Skeletal muscle tissue (tissue), 4 donors: ENCODE measurements around the gene PSMC3. TPM values are rescaled to one million over a fixed set of nuclear protein-coding genes. Genes with fewer than 3 reads are reported as not detected.
A peak's percentile ranks its signal among the peaks of the same experiment; 100 is the strongest.

Experiments used
- H3K27ac ChIP-seq: one replicate; pipeline ENCODE4 v1.7.0; 2013; ENCODE audit warnings: mild to moderate bottlenecking, low read depth, low read length, inconsistent platforms
- H3K27me3 ChIP-seq, 3 donors: one replicate each; pipeline ENCODE4 v1.7.0; 2013; ENCODE audit warnings: low read length in 3 of 3; ENCODE audit not compliant: control insufficient read depth in 3 of 3, insufficient read depth in 3 of 3
- H3K36me3 ChIP-seq, 3 donors: one replicate each; pipeline ENCODE4 v1.7.0; 2013; ENCODE audit warnings: low read length in 3 of 3; ENCODE audit not compliant: control insufficient read depth in 3 of 3, insufficient read depth in 3 of 3
- H3K4me1 ChIP-seq, 3 donors: one replicate each; pipeline ENCODE4 v1.7.0; 2013; ENCODE audit warnings: low read length in 3 of 3, mild to moderate bottlenecking in 3 of 3; ENCODE audit not compliant: control insufficient read depth in 3 of 3, insufficient read depth in 3 of 3
- H3K4me3 ChIP-seq, 3 donors: one replicate each; pipeline ENCODE4 v1.7.0; 2013; ENCODE audit warnings: low read length in 3 of 3
- H3K9ac ChIP-seq, 3 donors: one replicate each; pipeline ENCODE4 v1.7.0; 2013; ENCODE audit warnings: low read length in 3 of 3, mild to moderate bottlenecking in 3 of 3, moderate library complexity in 2 of 3, low read depth in 1 of 3
- H3K9me3 ChIP-seq, 3 donors: one replicate each; pipeline ENCODE4 v1.7.0; 2013; ENCODE audit warnings: low read length in 3 of 3; ENCODE audit not compliant: control insufficient read depth in 3 of 3
- total RNA-seq: library from RNA; depleted of rRNA; stranded (reverse); fragments of >200 nt; gene quantifications from one replicate; pipeline ENCODE4 v1.2.3, GENCODE V29; 2014
- donor health status: Osteomylitis.

The PSMC3 gene
- total RNA-seq, 1 donor from 2014 or later = 146 TPM

DNA sequence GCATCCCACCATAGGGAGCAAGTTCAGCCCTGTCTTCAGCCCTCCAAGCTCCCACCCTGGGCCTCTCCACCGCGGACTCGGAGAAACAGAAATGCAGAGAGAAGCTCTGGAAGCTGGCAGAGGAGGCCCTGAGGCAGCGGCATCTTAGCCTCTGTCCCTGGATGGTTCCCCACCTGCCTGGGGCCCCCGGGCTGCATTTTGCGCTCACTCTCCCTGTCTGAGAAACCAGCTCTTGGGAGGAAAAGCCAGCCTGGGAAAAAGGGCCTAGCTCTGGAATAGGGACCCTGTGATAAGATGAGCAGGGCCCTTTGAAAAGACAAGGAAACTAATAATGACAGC lies 35.8 kb downstream of the PSMC3 start:
- Histone ChIP-seq H3K4me1 (peaks cover 18 to 42% (median 23%) of the 10 kb centered on the region in 3 donors), H3K4me3 (no peak overlapping the region), H3K27ac (peak overlapping the region; percentile 56)

DNA sequence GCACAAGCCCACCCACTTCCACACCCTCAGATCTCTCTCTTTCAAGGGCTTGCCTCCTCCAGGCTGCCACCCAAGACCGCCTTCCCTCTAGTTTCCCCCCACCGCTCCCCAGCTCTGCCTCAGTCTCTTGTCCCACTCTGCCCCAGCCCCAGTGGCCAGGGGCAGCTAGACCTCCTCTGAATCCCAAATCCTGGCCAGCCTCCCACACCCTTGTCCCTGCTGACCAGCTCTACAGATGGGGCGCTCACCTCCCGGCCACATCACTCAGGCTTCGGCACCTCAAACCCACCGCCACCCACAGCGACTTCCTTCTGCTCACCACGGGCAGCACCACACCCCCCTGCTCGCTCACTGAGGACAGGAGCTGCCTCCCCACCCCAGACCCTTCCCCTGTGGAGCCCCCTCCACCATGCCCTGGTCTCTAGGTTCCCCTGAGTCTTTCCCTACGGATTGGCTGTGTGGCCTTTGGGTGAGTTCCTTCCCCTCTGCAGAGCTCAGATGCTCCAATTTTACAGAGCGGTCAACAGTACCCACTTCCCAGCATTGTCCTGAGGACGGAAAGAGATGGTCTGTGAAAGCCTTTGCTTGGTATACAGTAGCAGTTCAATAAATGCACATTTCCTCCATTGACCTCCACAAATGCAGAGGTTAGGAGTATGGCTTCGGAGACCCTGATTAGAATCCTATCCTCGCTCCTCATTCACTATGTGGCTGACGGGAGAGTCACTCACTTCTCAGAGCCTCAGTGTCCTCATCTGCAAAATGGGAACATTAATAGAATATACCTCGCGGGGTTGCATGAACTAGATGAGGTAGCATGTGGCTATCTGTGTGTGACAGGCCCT lies 36.4 kb downstream of the PSMC3 start:
- Histone ChIP-seq H3K27ac (no peak overlapping the region), H3K9me3 (no peaks in the 10 kb centered on the region), H3K36me3 (no peaks in the 10 kb centered on the region), H3K9ac (no peak overlapping the region), H3K4me1 (peaks cover 16 to 38% (median 22%) of the 10 kb centered on the region in 3 donors), H3K27me3 (no peaks in the 10 kb centered on the region), H3K4me3 (no peak overlapping the region)

More for the DNA sequence above, 35.8 kb downstream of the PSMC3 start:
- H3K27me3 ChIP-seq = no peaks in the 10 kb centered on the region
- no peaks in the 10 kb centered on the region for H3K9me3 ChIP-seq
- H3K9ac ChIP-seq = no peak overlapping the region
- no peaks in the 10 kb centered on the region for H3K36me3 ChIP-seq

DNA sequence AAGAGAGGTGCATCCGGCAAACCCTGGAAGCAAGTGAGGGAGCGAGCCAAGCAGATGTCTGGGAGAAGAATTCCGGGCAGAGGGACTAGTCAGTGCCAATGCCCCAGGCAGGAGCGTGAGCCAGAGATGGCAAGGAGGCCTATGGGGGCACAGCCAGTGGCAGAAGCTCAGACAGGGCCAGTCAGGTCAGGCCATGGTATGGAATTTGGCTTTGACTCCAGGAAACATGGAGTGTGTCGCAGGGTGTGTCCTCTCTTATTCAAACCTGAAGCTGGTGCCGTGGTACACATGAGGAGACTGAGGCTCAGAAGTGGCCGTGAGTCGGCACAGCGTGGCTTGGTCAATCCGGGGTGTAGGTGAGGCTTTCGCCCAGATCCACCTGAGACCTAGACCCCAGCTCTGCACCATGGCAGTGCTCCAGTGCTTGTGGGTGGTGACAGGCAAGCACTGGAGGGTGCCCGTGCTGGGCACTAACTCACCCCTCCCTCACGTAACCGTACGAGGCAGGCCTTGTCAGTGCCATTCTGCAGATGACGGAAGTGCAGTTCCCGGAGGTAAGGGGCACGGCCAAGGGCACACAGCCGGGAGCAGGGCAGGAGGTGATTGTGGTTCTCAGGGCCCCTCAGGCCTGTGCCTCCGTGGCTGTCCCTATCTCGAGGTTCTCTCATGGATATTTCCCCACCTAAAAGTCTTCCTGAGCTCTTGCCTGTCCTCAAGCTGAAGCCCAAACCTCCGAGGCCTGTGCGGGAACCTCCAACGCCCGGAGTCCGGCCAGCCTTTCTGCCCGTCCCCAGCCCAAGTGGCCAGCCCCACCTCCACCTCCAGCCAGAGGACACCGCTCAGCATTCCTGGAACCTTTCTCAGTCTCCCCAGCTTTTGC lies 37.3 kb downstream of the PSMC3 start:
- Histone ChIP-seq H3K4me3 (no peak overlapping the region), H3K36me3 (no peaks in the 10 kb centered on the region), H3K4me1 (peaks cover 8 to 33% (median 15%) of the 10 kb centered on the region in 3 donors), H3K27ac (no peak overlapping the region), H3K9me3 (no peaks in the 10 kb centered on the region), H3K27me3 (no peaks in the 10 kb centered on the region), H3K9ac (no peak overlapping the region)

DNA sequence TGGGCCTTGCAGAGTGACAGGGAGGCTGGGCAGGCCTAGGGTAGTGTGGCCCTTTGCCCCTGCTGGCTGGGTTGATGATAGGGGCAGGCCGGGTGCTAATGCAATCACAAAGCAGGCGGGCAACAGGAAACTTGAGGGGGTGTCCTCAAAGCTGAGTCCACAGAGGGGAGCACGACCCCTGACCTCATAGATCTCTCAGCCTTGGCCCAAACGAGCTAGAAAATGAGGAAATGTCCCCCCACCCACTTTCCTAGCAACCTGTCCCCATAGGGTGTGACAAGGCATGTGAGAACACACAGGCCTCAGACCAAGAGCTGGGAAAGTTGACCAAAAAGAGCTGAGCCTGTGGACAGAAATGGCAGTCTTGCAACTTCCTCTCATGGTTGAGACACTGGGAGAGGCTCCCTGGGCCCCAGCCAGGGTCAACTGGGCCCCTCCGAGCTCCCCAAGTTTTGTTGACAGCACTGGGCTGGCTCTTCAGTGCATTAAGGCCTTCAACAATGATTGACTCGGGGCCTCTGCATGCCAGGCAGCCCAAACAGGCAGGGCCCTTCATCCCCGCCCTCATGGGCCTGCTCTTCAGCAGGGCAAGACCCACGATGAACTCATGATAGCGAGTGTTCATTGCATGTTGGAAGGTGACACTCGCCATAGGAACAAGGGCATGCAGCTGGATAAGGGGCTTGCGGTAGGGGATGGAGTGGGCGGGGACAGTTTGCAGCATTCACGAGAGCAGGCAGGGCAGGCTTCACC lies 38.1 kb downstream of the PSMC3 start:
- H3K9ac ChIP-seq = no peak overlapping the region
- peaks cover under 1 to 25% (median 7%) of the 10 kb centered on the region in 3 donors for H3K4me1 ChIP-seq
- no peaks in the 10 kb centered on the region for H3K36me3 ChIP-seq
- no peak overlapping the region for H3K27ac ChIP-seq
- no peaks in the 10 kb centered on the region for H3K9me3 ChIP-seq
- no peaks in the 10 kb centered on the region for H3K27me3 ChIP-seq
- no peak overlapping the region for H3K4me3 ChIP-seq

DNA sequence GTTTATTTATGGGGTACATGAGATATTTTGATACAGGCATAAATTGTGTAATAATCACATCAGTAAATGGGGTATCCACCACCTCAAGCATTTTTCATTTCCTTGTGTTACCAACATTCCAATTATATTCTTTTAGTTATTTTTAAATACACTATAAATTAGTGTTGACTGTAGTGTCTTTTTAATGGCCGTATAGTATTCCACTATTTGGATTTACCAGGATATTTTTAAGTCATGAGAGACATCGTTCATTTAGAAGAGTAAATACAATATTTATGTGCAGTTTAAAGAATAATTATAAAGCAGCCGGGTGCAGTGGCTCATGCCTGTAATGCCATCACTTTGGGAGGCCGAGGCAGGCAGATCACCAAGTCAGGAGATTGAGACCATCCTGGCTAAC lies 41.7 kb downstream of the PSMC3 start:
- Histone ChIP-seq H3K36me3 (no peaks in the 10 kb centered on the region), H3K4me3 (no peak overlapping the region), H3K27me3 (no peaks in the 10 kb centered on the region)

DNA sequence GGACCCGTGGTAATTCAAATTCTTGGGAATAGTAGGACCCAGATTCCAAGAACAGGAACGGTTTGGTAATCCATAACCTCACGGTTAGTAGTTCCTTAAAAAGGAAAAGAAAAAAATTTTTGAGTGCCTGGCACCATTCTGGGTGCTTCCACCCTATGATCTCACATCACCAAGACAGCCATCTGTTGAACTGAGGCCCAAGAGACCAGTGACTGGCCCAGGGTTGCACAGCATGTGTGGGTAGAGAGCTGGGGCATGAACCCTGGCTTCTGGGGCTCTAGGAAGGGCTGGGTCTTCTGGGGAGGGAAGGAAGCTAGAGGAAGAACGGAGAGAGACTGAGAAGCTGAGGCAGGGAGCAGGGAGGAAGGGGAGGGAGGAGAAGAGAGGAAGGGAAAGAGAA lies 43.2 kb downstream of the PSMC3 start:
- Histone ChIP-seq H3K4me3 (no peak overlapping the region), H3K4me1 (peaks cover 0 to 4% (median 0%) of the 10 kb centered on the region in 3 donors), H3K27me3 (no peaks in the 10 kb centered on the region), H3K27ac (no peak overlapping the region), H3K9ac (no peak overlapping the region), H3K9me3 (no peaks in the 10 kb centered on the region), H3K36me3 (no peaks in the 10 kb centered on the region)

More for the DNA sequence above, 41.7 kb downstream of the PSMC3 start:
- Histone ChIP-seq H3K9ac (no peak overlapping the region), H3K9me3 (no peaks in the 10 kb centered on the region), H3K4me1 (peaks cover 0 to 11% (median 0%) of the 10 kb centered on the region in 3 donors), H3K27ac (no peak overlapping the region)

DNA sequence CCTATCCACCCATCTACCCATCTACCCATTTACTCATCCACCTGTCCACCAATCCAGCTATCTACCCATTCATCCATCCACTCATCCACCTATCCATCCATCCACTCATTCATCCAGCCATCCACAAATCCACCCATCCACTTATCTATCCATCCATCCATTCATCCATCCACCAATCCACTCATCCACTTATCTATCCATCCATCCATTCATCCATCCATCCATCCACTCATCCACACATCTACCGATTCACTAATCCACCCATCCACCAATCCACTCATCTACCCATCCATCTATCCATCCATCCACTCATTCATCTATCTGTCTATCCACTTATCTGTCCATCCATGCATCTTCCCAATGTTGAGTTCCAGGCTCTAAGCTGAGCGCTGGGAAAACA lies 46.2 kb downstream of the PSMC3 start:
- Histone ChIP-seq H3K4me3 (no peak overlapping the region), H3K27ac (no peak overlapping the region), H3K27me3 (no peaks in the 10 kb centered on the region), H3K4me1 (peaks cover 0 to 4% (median 0%) of the 10 kb centered on the region in 3 donors), H3K9me3 (no peaks in the 10 kb centered on the region), H3K36me3 (no peaks in the 10 kb centered on the region), H3K9ac (no peak overlapping the region)

DNA sequence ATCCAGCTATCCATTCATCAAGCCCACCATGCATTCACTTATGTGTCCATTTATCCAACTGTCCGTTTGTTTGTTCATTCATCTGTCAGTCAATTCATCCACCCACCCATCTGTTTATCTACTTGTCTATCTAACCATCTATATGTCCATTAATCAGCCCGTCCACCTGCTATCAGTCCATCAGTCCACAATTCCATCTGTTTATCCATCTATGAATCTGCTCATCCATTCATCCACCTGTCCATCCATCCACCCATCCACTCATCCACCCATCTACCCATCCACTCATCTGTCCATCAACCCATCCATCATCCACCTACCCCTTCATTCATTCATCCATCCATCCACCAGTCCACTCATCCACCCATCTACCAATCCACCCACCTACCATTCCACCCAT lies 46.9 kb downstream of the PSMC3 start:
- H3K4me1 ChIP-seq = peaks cover 0 to 4% (median 0%) of the 10 kb centered on the region in 3 donors
- no peaks in the 10 kb centered on the region for H3K9me3 ChIP-seq
- H3K36me3 ChIP-seq = no peaks in the 10 kb centered on the region
- H3K27ac ChIP-seq = no peak overlapping the region
- H3K9ac ChIP-seq = no peak overlapping the region
- H3K4me3 ChIP-seq = no peak overlapping the region
- H3K27me3 ChIP-seq = no peaks in the 10 kb centered on the region

DNA sequence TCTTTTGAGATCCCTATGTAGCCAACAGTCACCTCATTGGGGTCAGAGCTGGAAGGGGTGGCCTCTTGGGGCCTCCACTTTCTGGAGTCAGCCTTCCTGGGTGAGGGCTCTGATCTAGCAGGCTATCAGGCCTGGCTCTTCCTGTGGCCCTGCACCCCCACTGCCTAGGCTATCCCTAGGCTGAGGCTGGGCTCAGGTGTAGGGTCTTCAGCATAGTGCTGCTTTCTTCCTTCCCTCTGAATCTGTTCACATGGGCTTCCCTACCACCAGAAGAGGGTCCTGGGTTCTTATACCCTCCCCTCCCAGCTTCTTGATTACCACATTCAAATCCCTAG lies 47.4 kb downstream of the PSMC3 start:
- Histone ChIP-seq H3K4me1 (peaks cover under 1 to 4% (median under 1%) of the 10 kb centered on the region in 3 donors), H3K36me3 (no peaks in the 10 kb centered on the region), H3K27ac (peak overlapping the region; percentile 11), H3K27me3 (no peaks in the 10 kb centered on the region), H3K9ac (no peak overlapping the region), H3K4me3 (no peak overlapping the region), H3K9me3 (no peaks in the 10 kb centered on the region)
